ENCODE measurements around the gene STAT3.
"Not testable (repeated sequence)": the region's sequence is repeated elsewhere in the genome, so short reads cannot be mapped to it uniquely, and the experiment has no call there.

STAT3 gene

GRCh38 chr17:42380935-42381334, 7.3 kb downstream of the STAT3 start:
- DNase-seq, result no peak

DNA sequence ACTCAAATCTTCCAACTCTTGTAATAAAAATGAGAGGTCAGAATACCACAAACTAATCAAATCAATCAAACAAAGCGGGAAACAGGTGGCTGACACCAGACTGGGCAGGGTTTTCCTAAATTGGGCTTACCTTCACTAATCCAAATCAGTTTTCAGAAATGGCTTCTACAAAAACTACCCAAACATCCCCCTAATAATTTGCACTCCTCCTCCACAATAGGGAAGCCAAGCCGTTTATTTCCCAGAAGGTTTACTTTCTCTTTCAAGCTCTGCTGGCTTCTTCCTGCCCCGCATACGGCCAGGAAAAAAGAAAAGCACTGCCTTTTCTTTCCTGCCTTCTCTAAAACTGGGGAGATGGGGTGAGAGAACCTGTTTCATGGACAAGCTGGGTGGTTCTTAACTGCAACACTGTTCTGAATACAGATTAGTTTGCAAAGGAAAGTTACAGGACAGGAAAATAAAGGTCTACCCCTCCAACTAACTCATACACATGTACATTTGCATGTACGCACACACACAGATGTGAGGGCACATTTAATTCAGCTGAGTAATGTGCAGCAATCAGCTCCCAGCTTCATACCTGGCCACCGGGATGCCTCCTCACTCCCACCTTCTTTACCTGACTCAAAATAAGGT, 9.2 kb downstream of the STAT3 start:
- no peak for DNase-seq

DNA sequence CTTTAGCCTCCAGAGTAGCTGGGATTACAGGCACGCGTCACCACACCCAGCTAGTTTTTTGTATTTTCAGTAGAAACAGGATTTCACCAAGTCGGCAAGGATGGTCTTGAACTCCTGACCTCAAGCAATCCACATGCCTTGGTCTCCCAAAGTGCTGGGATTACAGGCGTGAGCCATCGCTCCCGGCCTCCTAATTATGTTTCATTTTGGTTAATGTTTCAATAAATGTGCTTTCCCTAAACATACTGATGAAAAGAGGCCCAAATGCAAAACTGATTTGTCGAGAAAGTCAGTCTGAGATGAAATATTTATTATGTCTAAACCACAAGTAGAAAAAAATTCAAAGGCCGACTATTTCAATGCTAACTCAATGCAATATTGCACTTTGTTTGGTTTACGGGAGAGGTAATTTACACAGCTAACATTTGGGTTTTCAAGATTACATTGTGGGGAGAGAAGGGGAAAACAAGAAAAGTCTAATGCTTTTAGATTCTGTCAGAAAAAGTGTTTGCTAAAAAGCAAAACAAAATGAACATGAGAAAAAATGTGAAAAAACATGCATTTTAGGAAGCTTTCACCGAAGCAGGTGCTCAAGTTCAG, 9.8 kb downstream of the STAT3 start:
- no peak for DNase-seq

DNA sequence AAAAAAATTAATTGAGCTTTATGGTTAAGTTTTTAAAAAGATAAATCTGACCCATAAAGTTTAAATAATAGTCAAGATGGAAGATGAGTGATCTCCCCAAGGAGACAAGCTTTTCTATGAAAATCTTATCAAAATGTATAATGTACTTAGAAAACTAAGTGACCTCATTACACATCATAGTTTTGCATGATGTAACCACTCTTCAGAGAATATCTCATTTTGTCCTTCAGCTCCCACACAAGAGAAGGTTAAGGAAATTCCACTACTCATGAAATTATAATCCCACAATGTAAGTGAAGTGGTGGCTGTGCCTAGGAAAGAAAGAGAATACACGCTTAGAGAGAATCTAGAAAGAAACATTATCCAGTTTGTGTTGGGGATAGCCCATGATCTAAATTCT, 14.3 kb downstream of the STAT3 start:
- no peak for DNase-seq

- DNase-seq, result no peak
Observed at GRCh38 chr17:42372142-42372541, 16.1 kb downstream of the STAT3 start.

GRCh38 chr17:42368797-42369561, 19.3 kb downstream of the STAT3 start:
- not testable (repeated sequence) for DNase-seq

DNA sequence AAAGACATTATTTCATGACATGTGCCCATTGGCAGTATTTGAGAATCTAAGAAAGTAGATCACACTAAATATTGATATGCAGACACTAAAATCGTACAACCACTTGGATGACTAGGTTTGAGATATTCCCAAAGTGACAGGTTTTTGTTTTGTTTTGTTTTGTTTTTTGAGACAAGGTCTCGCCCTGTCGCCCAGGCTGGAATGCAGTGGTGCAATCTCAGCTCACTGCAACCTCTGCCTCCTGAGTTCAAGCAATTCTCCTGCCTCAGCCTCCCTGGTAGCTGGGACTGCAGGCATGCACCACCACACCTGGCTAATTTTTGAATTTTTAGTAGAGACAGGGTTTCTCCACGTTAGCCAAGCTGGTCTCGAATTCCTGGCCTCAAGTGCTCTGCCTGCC, 19.9 kb downstream of the STAT3 start:
- not testable (repeated sequence) for DNase-seq

DNA sequence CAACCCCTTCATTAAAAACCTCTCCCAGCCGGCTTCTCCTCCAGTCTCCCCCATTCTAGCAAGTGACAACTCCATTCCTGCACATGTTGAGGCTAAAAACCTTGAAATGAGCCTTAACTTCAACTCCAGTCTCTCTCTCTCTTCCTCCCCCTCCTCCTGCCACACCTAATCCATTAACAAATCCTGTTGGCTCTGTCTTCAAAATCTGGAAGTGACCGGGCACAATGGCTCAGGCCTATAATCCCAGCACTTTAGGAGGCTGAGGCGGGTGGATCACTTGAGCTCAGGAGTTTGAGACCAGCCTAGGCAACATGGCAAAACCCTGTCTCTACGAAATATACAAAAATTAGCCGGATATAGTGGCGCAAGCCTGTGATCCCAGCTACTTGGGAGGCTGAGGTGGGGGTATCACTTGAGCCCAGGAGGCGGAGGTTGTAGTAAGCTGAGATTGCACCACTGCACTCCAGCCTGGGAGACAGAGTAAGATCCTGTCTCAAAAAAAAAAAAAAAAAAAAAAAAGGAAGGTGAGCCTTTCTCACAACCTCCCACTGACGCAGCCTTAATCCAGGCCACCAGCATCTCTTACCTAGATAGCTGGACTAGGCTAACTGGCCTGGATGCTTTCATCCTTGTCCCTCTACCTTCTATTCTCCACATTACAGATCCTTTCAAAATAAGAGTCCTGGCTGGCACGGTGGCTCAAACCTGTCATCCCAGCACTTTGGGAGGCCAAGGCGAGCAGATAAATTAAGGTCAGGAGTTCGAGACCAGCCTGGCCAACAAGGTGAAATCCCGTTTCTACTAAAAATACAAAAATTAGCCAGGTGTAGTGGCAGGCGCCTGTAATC, 21.8 kb downstream of the STAT3 start:
- not testable (repeated sequence) for DNase-seq

DNA sequence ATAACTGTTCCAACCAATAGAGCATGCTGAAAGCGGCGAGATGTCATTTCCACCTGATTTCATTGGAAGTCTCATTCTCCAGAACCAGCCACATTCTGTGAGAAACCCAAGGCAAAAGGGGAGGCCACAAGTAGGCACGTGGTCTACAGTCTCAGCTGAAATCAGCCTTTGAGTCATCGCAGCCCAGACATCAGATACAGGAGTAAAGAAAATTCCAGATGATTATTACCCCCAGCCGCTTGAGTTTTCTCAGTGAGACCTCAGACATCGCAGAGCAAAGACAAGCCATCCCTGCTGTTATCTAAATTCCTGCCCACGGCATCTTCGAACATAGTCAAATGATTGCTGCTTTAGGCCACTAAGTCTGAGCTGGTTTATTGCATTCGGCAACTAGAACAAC, 23.1 kb downstream of the STAT3 start:
- DNase-seq, result no peak

GRCh38 chr17:42363767-42364585, 24.3 kb downstream of the STAT3 start:
- no peak for DNase-seq

GRCh38 chr17:42363231-42363630, 25.0 kb downstream of the STAT3 start:
- no peak for DNase-seq

GRCh38 chr17:42362245-42362961, 25.8 kb downstream of the STAT3 start:
- no peak for DNase-seq

DNA sequence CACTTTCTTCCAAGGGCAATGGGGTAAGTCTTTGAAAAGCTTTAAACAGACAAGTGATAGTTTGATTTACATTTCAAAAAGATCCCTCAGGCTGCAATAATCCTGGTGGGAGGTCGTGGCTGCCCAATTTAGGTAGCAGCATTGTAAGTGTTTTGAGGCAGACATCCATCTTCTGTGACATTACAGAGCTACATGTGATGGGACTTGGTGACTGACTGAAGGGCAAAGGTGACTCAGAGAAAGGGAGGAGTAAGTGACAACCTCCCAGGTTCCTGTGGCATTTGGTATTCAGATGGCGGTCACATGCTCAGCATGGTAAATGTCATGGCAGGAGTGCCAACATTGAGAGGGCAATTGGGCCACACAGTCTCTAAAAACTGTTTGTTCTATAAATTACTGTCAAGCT, 26.5 kb downstream of the STAT3 start:
- DNase-seq, result no peak

GRCh38 chr17:42360388-42360787, 27.9 kb downstream of the STAT3 start:
- DNase-seq, result not testable (repeated sequence)

- DNase-seq, result no peak
Observed at GRCh38 chr17:42359133-42359532, 29.1 kb downstream of the STAT3 start.

GRCh38 chr17:42358434-42358833, 29.8 kb downstream of the STAT3 start:
- no peak for DNase-seq

- no peak for DNase-seq
Observed at GRCh38 chr17:42354956-42355843, 33.0 kb downstream of the STAT3 start.

- DNase-seq, result no peak
Observed at GRCh38 chr17:42348104-42348503, 40.1 kb downstream of the STAT3 start.

DNA sequence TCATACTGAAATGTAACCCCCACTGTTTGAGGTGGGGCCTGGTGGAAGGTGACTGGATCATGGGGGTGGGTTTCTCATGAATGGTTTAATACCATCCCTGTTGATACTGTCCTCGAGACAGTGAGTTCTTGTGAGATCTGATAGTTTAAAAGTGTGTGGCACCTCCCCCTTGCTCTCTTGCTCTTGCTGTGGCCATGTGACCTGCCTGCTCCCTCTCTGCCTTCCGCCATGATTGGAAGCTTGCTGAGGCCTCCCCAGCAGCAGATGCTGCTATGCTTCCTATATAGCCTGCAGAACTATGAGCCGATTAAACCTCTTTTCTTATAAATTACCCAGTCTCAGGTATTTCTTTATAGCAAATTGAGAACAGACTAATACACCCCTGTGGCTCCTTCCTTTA, 40.6 kb downstream of the STAT3 start:
- no peak for DNase-seq

DNA sequence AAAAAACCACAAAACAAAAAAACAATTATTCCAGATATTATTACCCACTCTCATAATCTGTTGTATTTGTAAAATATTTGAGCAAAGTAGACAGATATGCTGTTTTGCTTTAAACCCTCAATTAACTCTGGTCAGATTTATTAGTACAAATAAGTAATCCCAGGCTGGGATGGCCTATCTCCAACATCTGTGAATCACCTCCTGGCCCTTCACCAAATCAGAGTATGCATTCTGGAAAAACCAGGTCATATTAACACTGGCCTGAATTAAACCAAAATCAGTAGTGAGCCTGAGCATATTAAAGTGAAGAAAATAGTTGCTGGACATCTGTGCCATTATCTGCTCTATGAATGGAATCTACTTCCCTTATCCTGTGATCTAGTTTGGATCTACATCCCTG, 41.0 kb downstream of the STAT3 start:
- DNase-seq, result no peak

GRCh38 chr17:42346481-42346880, 41.8 kb downstream of the STAT3 start:
- DNase-seq, result no peak
